ENCODE data around the gene CCM2L.

CCM2L gene

GRCh38 chr20:32036252-32036651 lies 26.0 kb downstream of the CCM2L start:
- H3K4me3 ChIP-seq (ENCODE audit: low read depth, low read length), result no peak overlapping the region
- no peak for TF ChIP-seq CTCF (IDR thresholded peaks at IDR 0.05; ENCODE audit: low read depth, low read length)

GRCh38 chr20:32036716-32037485 lies 26.7 kb downstream of the CCM2L start:
- TF ChIP-seq CTCF (IDR thresholded peaks at IDR 0.05; ENCODE audit: low read depth, low read length), result no peak
- no peak overlapping the region for H3K4me3 ChIP-seq (ENCODE audit: low read depth, low read length)

GRCh38 chr20:32037929-32038328 lies 27.7 kb downstream of the CCM2L start:
- H3K4me3 ChIP-seq (ENCODE audit: low read depth, low read length), result no peak overlapping the region
- no peak for TF ChIP-seq CTCF (IDR thresholded peaks at IDR 0.05; ENCODE audit: low read depth, low read length)

GRCh38 chr20:32040142-32040953 lies 30.1 kb downstream of the CCM2L start:
- TF ChIP-seq CTCF (IDR thresholded peaks at IDR 0.05; ENCODE audit: low read depth, low read length), result no peak
- H3K4me3 ChIP-seq (ENCODE audit: low read depth, low read length), result no peak overlapping the region

- no peak overlapping the region for H3K4me3 ChIP-seq (ENCODE audit: low read depth, low read length)
- TF ChIP-seq CTCF (IDR thresholded peaks at IDR 0.05; ENCODE audit: low read depth, low read length), result no peak
These were observed 35.8 kb downstream of the CCM2L start for GRCh38 chr20:32045999-32046398.

- TF ChIP-seq CTCF (IDR thresholded peaks at IDR 0.05; ENCODE audit: low read depth, low read length), result no peak
- H3K4me3 ChIP-seq (ENCODE audit: low read depth, low read length), result no peak overlapping the region
These were observed 40.1 kb downstream of the CCM2L start for GRCh38 chr20:32050324-32050841.

Measured in WI38 (cell line).